Fibroblast of the aortic adventitia (primary cell): ENCODE data around the gene NKX1-1. TPM values are rescaled to one million over a fixed set of nuclear protein-coding genes. Genes with fewer than 3 reads are reported as not detected.

Experiments used
- DNase-seq: peaks from one replicate; pipeline ENCODE4 v3.0.0-alpha.2; 2010; ENCODE audit warnings: low read depth
- H3K4me3 ChIP-seq: 2 replicates; pipeline ENCODE4 v1.5.1; 2011; ENCODE audit warnings: low read depth, mild to moderate bottlenecking, control low read depth, low read length, moderate library complexity
- total RNA-seq: library from RNA; depleted of rRNA; stranded (reverse); fragments of >200 nt; gene quantifications from 2 replicates; pipeline ENCODE4 v1.2.3, GENCODE V29; 2012; ENCODE audit warnings: low replicate concordance
- TF ChIP-seq, protein P1 (sequence below): IDR thresholded peaks from 2 replicates; pipeline ENCODE4 v1.5.1; 2011; ENCODE audit warnings: mild to moderate bottlenecking, low read length, control low read depth, inconsistent platforms; ENCODE audit not compliant: insufficient read depth

Gene NKX1-1
- total RNA-seq, 1 donor = not detected

DNA sequence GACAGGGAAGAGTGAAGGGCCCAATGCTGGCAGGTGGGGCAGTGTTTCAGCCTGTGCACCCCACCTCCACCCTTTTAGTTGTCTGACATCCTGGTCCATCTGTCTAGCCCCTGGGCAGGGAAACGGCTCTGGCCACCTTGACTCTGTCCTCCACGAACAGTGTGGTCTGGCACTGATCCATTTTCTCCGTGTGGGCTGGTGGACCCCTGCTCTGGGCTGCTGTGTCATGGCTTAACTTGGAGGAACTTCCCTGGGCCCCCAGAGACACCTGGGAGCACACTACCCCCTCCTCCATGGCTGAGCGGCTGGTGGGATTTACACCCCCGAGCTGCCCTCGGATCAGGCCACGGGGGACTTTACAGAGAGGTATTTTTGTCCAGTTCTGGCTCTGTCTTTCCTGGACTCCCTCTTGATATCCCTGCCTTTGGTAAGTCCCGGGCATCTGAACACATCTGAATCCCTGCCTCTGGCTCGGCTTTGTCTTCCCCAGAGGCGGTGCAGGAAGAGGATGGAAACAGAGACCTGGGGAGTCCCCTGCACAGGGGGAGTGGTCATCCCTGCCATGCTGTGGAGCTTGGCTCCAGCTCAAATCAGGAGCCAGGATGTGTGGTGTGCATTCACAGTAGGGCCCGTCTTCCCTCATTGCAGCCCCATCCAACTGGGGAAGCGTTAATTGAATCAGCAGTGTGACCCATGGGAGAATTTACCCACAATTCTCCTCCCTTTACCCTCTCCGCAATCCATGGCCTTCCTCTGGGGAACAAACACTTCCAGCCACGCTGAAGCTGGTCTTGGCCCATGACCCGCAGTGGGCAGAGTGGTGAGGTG, 6.3 kb upstream of the NKX1-1 start:
- DNase-seq = no peak

DNA sequence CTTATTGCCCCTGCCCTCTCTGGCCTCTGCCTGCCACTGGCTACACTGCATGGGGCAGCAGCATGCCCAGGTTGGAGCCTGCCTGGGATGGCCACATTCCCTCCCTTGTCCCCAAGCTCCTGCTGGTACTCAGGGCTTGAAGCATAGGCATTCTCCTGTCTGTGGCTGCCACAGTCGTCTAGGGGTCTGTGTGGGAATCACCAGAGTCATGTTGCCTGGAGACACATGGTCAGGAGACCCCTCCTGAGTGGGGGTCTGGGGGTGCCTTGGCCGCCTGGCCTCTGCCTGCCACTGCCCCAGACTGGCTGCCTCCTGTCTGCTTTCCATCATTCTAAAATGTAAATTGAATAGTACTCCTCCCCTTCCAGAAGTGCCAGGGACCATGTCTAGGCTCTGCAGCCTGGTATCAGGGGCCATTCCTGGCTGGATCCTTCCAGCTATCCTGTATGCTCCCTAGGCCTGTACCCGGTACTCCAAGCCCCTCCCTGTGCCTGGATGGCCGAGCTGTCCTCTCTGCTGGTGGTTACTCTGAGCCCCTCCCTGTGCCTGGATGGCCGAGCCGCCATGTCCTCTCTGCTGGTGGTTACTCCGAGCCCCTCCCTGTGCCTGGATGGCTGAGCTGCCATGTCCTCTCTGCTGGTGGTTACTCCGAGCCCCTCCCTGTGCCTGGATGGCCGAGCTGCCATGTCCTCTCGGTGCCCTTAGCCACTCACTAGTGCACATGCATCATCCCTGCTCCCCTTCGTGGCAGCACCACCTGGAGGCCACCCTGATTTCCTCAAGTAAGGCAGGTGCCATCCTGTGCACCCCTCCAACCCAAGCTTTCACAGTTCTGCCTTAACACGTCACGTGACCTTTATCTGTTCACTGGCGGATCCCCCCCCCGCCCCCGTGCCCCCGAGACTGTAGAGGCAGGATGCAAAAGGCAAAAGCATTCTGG, 5.5 kb upstream of the NKX1-1 start:
- no peak for DNase-seq
- no peak overlapping the region for H3K4me3 ChIP-seq
- TF ChIP-seq, protein P1, sequence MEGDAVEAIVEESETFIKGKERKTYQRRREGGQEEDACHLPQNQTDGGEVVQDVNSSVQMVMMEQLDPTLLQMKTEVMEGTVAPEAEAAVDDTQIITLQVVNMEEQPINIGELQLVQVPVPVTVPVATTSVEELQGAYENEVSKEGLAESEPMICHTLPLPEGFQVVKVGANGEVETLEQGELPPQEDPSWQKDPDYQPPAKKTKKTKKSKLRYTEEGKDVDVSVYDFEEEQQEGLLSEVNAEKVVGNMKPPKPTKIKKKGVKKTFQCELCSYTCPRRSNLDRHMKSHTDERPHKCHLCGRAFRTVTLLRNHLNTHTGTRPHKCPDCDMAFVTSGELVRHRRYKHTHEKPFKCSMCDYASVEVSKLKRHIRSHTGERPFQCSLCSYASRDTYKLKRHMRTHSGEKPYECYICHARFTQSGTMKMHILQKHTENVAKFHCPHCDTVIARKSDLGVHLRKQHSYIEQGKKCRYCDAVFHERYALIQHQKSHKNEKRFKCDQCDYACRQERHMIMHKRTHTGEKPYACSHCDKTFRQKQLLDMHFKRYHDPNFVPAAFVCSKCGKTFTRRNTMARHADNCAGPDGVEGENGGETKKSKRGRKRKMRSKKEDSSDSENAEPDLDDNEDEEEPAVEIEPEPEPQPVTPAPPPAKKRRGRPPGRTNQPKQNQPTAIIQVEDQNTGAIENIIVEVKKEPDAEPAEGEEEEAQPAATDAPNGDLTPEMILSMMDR = no peak

More for the DNA sequence above, 6.3 kb upstream of the NKX1-1 start:
- TF ChIP-seq, protein P1 = no peak
- no peak overlapping the region for H3K4me3 ChIP-seq

DNA sequence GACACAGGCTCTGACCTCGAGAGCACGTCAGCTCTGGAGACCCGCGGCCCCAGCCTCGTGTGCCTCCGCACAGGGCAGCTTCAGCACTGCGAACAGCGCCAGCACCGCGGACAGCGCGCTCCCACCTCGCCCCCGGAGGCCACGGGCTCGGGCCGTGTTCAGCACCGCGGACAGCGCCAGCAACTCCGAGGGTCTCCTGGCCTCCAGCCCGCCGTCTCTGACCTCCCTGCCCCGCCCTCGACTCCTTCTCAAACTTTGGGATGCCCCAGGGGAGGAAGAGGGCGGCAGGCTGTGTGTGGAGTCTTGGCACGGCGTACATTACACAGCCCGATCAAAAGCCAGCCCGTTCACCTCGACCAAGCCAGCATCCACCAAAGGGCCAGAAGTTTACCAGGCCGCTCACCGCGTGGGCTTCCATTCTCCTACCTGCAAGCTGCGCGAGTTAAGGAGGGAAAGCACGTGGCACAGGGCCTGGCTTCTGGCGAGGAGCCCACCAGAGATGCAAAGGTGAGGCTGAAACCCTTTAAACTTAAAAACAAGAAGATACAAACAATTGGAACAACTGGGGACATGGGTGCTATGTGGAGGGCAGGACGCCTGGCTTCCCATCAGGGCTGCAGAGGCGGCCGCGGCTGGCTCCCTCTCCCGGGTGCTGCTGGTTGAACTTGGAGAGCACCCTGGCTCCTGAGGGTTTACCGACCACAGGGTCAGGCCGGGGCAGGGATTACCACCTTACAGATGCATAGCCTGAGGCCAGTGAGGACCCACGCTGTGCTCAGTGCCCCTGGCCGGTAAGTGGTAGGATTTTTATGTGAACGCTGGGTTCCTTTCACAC, 4.5 kb upstream of the NKX1-1 start:
- TF ChIP-seq, protein P1 = no peak
- peak; percentile 14 for DNase-seq
- H3K4me3 ChIP-seq = no peak overlapping the region

DNA sequence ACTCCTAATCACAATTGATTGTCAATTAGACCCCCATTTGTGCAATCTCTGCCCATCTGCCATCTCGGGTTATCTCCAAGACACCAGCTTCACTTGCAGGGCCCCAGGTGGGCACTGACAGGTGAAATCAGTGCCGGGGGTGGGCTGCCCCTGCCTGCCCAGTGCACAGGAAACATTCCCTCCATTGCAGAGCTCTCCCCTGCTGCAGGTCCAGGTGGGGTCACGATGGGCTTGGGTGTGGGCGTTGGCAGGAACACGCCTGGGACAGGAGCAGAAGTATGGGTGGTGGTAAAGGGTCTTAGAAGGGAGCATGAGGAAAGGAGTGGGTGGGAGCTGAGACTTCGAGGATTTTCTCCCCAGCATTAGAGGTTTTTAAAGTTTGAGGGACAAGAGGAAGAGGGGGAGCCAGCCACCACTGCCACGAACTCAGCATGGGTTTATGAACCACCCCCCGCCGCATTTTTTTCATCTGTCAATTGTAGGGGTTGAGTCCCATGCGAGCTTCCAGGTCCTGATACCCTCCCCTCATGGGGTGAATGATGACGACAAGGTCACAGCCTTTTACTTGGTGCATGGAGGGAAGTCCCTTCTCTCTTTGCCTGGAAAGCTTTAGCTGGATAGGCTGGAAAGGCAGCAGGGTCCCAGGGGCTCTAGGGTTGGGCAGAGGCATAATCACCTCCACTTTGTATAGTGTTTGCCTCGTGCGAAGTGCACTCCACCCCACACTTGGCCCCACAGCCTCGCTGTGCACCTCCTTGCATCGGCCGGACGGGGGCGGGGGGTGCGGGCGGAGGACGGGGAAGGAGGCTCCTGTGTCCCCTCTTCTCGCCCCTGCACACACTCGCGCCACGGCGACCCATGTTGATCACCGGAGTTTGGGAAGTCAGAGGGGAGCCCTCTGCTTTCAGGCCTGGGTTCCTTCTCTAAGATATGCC, 3.5 kb upstream of the NKX1-1 start:
- no peak overlapping the region for H3K4me3 ChIP-seq
- DNase-seq = no peak
- TF ChIP-seq, protein P1 = no peak

DNA sequence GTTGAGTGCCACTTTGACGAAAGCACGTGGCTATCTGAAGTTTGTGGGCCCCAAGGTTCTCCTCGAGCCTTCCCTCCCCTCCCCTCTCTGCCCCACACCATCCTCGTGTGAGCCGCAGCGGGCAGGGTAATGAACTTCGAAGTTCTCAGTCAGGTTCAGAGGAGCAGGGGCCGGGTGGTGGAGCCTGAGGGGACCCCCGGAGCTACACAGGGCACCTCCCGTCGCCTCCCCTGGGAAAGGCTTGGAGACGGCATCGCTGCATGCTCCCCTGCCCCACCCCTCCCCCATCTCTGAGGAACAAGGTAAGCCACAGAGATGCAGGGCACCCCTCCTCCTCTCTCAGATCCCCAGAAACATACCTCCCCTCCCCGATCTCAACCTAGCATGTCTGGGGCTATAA, 2.8 kb upstream of the NKX1-1 start:
- TF ChIP-seq, protein P1 = no peak
- no peak for DNase-seq

More for the DNA sequence above, 2.8 kb upstream of the NKX1-1 start:
- no peak overlapping the region for H3K4me3 ChIP-seq
